Common myeloid progenitor, CD34-positive (primary cell): ENCODE results near the gene SLC25A44.
A peak's percentile ranks its signal among the peaks of the same experiment; 100 is the strongest.

Experiments
- CTCF ChIA-PET: fragments of 350-600 bp; sonication (Branson Sonifier 250); formaldehyde crosslinking; loops from one replicate; lab custom pipeline; 2021; ENCODE audit warnings: antibody characterized with exemption; lab: Charles Lee
- POLR2A ChIA-PET: fragments of 350-600 bp; sonication (Branson Sonifier 250); formaldehyde crosslinking; loops from one replicate; lab custom pipeline; 2021; ENCODE audit warnings: antibody characterized with exemption; lab: Charles Lee
- DNase-seq, 3 donors: peaks; one replicate each; pipeline versions ENCODE4 v3.0.0 to v3.0.0-alpha.2; 2013
- H3K27ac ChIP-seq, 2 experiments: 1 replicate in 1 of 2; 2 replicates in 1 of 2; pipeline ENCODE4 v1.7.0; 2013; ENCODE audit warnings: inconsistent platforms in 2 of 2, low read length in 2 of 2, mild to moderate bottlenecking in 2 of 2, low read depth in 1 of 2, moderate library complexity in 1 of 2; ENCODE audit not compliant: severe bottlenecking in 2 of 2, insufficient read depth in 1 of 2, poor library complexity in 1 of 2
- H3K27me3 ChIP-seq, 5 experiments: replicated peaks in 2 of 5; 1 replicate in 3 of 5; 2 replicates in 2 of 5; pipeline versions ENCODE4 v1.6.1 to v1.7.0; 2013; ENCODE audit warnings: low read length in 4 of 5, mild to moderate bottlenecking in 2 of 5, moderate library complexity in 2 of 5, inconsistent platforms in 1 of 5; ENCODE audit not compliant: insufficient read depth in 5 of 5, control insufficient read depth in 4 of 5
- H3K36me3 ChIP-seq, 4 experiments: 1 replicate in 2 of 4; 2 replicates in 2 of 4; pipeline versions ENCODE4 v1.6.1 to v1.7.0; 2013; ENCODE audit warnings: low read length in 3 of 4, control low read depth in 1 of 4, mild to moderate bottlenecking in 1 of 4; ENCODE audit not compliant: control insufficient read depth in 4 of 4, insufficient read depth in 4 of 4
- H3K4me1 ChIP-seq, 4 experiments: 1 replicate in 3 of 4; 2 replicates in 1 of 4; pipeline versions ENCODE4 v1.6.1 to v1.7.1; 2013; ENCODE audit warnings: low read length in 3 of 4, mild to moderate bottlenecking in 3 of 4, control low read depth in 1 of 4, inconsistent platforms in 1 of 4, moderate library complexity in 1 of 4; ENCODE audit not compliant: control insufficient read depth in 4 of 4, insufficient read depth in 4 of 4; ENCODE audit errors: control extremely low read depth in 1 of 4
- H3K4me3 ChIP-seq, 7 experiments: 1 replicate in 4 of 7; 2 replicates in 3 of 7; pipeline versions ENCODE4 v1.5.1 to v1.7.0; 2013; ENCODE audit warnings: mild to moderate bottlenecking in 7 of 7, low read length in 6 of 7, moderate library complexity in 6 of 7, inconsistent platforms in 2 of 7, low read depth in 2 of 7, control low read depth in 1 of 7; ENCODE audit not compliant: insufficient read depth in 4 of 7, control insufficient read depth in 1 of 7; ENCODE audit errors: extremely low read depth in 1 of 7
- H3K9me3 ChIP-seq, 5 experiments: 1 replicate in 4 of 5; 2 replicates in 1 of 5; pipeline versions ENCODE4 v1.6.1 to v1.7.1; 2013; ENCODE audit warnings: low read length in 4 of 5, mild to moderate bottlenecking in 2 of 5, inconsistent platforms in 1 of 5, low read depth in 1 of 5, moderate library complexity in 1 of 5; ENCODE audit not compliant: control insufficient read depth in 4 of 5, insufficient read depth in 2 of 5; ENCODE audit errors: control extremely low read depth in 1 of 5
- WGBS: methylation state at CpG from one replicate; pipeline ENCODE4 v1.1.5; 2013; ENCODE audit not compliant: insufficient coverage; 5-methylcytosine and 5-hydroxymethylcytosine counted together

The SLC25A44 gene

GRCh38 chr1:156198831-156199349, 5.0 kb downstream of the SLC25A44 start:
- Histone ChIP-seq H3K27me3 (no peaks in the 10 kb centered on the region), H3K27ac (no peak overlapping the region), H3K4me3 (no peak overlapping the region), H3K36me3 (peaks cover 7 to 59% (median 31%) of the 10 kb centered on the region in 4 experiments), H3K9me3 (no peaks in the 10 kb centered on the region), H3K4me1 (peaks cover 2 to 13% (median 8%) of the 10 kb centered on the region in 4 experiments)
- 91% methylated on average over 3 of the region's 5 CpGs for WGBS
- ChIA-PET CTCF (interaction anchor here (1.0 to 1.9 kb wide), 7 partner anchors 12 to 102 kb away, joined by 3 to 6 read pairs (median 4); partner anchors contain the start of gene PMF1), POLR2A (interaction anchor here (0.6 kb wide), 1 partner anchor 124 kb away, joined by 3 read pairs; no protein-coding TSS in a partner anchor)
- no peak for DNase-seq

GRCh38 chr1:156200044-156200443, 6.1 kb downstream of the SLC25A44 start:
- WGBS: 92% methylated on average over 8 of the region's 8 CpGs
- H3K4me3 ChIP-seq: no peak overlapping the region
- H3K27me3 ChIP-seq: no peaks in the 10 kb centered on the region
- H3K4me1 ChIP-seq: peaks cover 0 to 3% (median 0%) of the 10 kb centered on the region in 4 experiments
- H3K27ac ChIP-seq: no peak overlapping the region
- no peaks in the 10 kb centered on the region for H3K9me3 ChIP-seq
- no peak for DNase-seq
- ChIA-PET POLR2A (interaction anchor here (0.6 to 0.9 kb wide), 2 partner anchors 12 to 18 kb away, joined by 5 to 7 read pairs; partner anchors contain the start of gene PMF1), CTCF (interaction anchor here (0.6 to 1.9 kb wide), 5 partner anchors 10 to 74 kb away, joined by 3 to 5 read pairs (median 4); no protein-coding TSS in a partner anchor)
- peaks cover 14 to 59% (median 33%) of the 10 kb centered on the region in 4 experiments for H3K36me3 ChIP-seq

DNA sequence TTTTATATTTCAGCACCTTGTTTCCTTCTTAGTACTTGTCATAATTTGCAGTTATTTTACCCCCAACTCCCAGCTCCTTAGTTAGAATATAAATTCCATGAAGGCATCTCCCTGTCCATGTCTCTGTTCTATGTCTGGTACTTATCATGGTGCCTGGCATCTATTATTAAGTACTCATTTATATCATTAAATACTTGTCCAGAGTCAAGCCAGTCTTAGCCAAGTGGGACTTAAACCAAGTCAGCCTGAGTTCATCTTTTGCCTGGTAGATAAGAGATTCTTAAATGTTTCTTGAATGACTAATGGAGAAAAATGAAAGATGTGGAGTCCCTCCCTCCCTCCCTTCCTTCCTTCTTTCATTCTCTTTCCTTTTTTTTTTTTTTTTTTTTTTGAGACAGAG, 9.4 kb downstream of the SLC25A44 start:
- H3K27me3 ChIP-seq: no peaks in the 10 kb centered on the region
- peaks cover 0 to 3% (median 0%) of the 10 kb centered on the region in 4 experiments for H3K4me1 ChIP-seq
- no peaks in the 10 kb centered on the region for H3K9me3 ChIP-seq
- ChIA-PET POLR2A (no interaction called here), CTCF (interaction anchor here (1.1 kb wide), 1 partner anchor 10 kb away, joined by 3 read pairs; the partner anchor contains the start of gene PMF1)
- peaks cover 19 to 58% (median 41%) of the 10 kb centered on the region in 4 experiments for H3K36me3 ChIP-seq
- no peak for DNase-seq
- no peak overlapping the region for H3K4me3 ChIP-seq
- H3K27ac ChIP-seq: no peak overlapping the region

GRCh38 chr1:156204686-156205085, 10.8 kb downstream of the SLC25A44 start:
- Histone ChIP-seq H3K9me3 (no peaks in the 10 kb centered on the region), H3K4me3 (no peak overlapping the region), H3K27me3 (no peaks in the 10 kb centered on the region), H3K27ac (no peak overlapping the region), H3K4me1 (peaks cover 0 to 3% (median 0%) of the 10 kb centered on the region in 4 experiments), H3K36me3 (peaks cover 19 to 58% (median 40%) of the 10 kb centered on the region in 4 experiments)
- no peak for DNase-seq
- WGBS: 100% methylated on average over 2 of the region's 3 CpGs
- POLR2A ChIA-PET: no interaction called here
- CTCF ChIA-PET: interaction anchor here (0.8 kb wide), 1 partner anchor 10 kb away, joined by 3 read pairs; the partner anchor contains the start of gene SLC25A44

GRCh38 chr1:156211243-156211642, 17.3 kb downstream of the SLC25A44 start:
- no peak overlapping the region for H3K27ac ChIP-seq
- H3K4me1 ChIP-seq: peaks cover 4 to 29% (median 18%) of the 10 kb centered on the region in 4 experiments
- H3K4me3 ChIP-seq: no peak overlapping the region
- peaks cover 14 to 58% (median 30%) of the 10 kb centered on the region in 4 experiments for H3K36me3 ChIP-seq
- POLR2A ChIA-PET: interaction anchor here (2.2 kb wide), 1 partner anchor 14 kb away, joined by 6 read pairs; no protein-coding TSS in a partner anchor
- 100% methylated on average over 2 of the region's 3 CpGs for WGBS
- CTCF ChIA-PET: interaction anchor here (1.3 to 1.6 kb wide), 3 partner anchors 13 to 63 kb away, joined by 3 to 6 read pairs (median 5); no protein-coding TSS in a partner anchor
- DNase-seq: no peak
- no peaks in the 10 kb centered on the region for H3K9me3 ChIP-seq
- no peaks in the 10 kb centered on the region for H3K27me3 ChIP-seq

DNA sequence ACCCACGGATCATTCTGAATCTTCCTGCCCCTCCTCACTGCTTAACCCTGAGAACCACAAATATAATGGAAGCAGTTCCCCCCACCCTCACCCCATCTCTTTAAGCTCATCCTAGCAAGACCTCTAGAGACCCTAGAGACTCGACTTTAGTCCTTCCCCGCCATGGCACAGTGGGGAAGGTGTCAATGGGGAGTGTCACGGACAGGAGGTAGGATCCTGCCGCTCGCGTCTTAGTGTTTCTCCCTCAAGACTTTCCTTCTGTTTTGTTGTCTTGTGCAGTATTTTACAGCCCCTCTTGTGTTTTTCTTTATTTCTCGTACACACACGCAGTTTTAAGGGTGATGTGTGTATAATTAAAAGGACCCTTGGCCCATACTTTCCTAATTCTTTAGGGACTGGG, 18.2 kb downstream of the SLC25A44 start:
- Histone ChIP-seq H3K9me3 (no peaks in the 10 kb centered on the region), H3K4me1 (peaks cover 4 to 30% (median 19%) of the 10 kb centered on the region in 4 experiments), H3K27me3 (no peaks in the 10 kb centered on the region), H3K36me3 (peaks cover 11 to 54% (median 28%) of the 10 kb centered on the region in 4 experiments), H3K4me3 (peak overlapping the region in 6 of 7 experiments; percentile 89 to 98 (median 93)), H3K27ac (peak overlapping the region; percentile 98)
- WGBS: 97% methylated on average over 7 of the region's 9 CpGs
- DNase-seq: no peak
- CTCF ChIA-PET: interaction anchor here (0.7 to 2.9 kb wide), 6 partner anchors 13 to 115 kb away, joined by 3 to 11 read pairs (median 6); partner anchors contain the start of gene SLC25A44
- POLR2A ChIA-PET: interaction anchor here (0.6 to 1.3 kb wide), 8 partner anchors 9 to 85 kb away, joined by 3 to 9 read pairs (median 4); no protein-coding TSS in a partner anchor
